Measurements from ENCODE around the gene VWA5B1.
"Not testable (repeated sequence)": the region's sequence is repeated elsewhere in the genome, so short reads cannot be mapped to it uniquely, and the experiment has no call there.

VWA5B1 gene

GRCh38 chr1:20290624-20291597 lies at the start of gene VWA5B1:
TSS of gene VWA5B1 (plus strand) at chr1:20290875. CDS start at chr1:20310602, 19,727 bp downstream.
- DNase-seq (ENCODE audit: low spot score): no peak

DNA sequence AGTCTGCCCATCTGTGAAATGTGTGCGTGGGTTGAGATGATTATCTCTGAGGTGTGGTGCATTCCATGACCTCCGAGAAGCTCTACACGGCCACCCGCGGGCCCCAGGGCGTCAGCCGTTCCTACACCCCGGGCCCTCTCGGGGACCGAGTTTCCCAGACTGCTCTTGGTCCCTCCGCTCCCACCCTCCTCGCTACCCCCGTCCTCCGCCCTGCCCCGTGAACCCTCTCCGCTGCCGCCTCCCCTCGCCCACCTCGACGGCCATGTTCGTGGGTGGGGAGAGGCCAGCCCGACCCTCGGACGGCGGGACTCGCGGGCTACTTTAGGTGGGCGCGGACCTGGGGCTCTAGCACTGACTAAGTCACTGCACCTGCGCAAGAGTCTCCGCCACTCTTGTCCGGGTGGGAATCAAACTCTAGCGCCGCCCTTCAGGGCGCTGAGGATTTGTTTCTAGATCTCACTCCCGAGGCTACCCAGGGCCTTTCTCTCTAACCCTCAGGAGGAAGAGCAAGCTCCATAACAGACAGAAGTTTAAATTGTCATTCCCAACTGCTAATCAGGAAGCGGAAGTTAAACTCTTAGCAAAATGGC lies 47.7 kb upstream of the VWA5B1 start:
- no peak for DNase-seq (ENCODE audit: low spot score)

DNA sequence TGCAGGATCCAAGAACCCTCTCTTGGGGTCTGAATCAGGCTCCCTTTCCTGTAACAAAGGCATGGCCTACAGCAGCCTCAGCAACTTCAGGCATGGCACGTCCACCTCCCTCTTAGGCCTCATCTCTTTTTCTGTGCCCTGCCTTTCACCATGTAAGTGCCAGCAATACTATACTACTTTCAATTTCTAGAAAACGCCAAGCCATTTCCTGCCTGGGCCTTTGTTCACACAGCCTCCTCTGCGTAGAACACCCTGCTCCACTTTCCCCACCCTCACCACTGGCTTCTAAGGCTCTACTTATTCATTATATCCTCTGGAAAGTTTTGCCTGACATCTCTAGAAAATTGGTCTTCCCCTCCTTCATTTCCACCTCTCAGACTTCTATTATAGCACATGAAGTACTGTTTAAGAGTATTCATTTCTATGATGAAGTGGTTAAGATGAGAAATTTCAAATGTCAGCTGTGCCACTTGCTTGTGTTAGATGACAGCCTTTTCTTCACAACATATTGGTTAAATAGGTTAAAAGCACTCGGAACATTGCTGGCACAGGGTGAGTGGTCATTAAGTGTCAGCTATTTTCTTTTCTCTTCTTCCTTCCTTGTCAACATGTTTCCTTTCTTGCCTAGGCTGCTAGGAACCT lies 41.6 kb upstream of the VWA5B1 start:
- DNase-seq (ENCODE audit: low spot score): no peak

GRCh38 chr1:20250340-20250989 lies 40.2 kb upstream of the VWA5B1 start:
- DNase-seq (ENCODE audit: low spot score): no peak

- no peak for DNase-seq (ENCODE audit: low spot score)
Observed at GRCh38 chr1:20252587-20252986, 38.1 kb upstream of the VWA5B1 start.

GRCh38 chr1:20255666-20256065 lies 35.0 kb upstream of the VWA5B1 start:
- no peak for DNase-seq (ENCODE audit: low spot score)

DNA sequence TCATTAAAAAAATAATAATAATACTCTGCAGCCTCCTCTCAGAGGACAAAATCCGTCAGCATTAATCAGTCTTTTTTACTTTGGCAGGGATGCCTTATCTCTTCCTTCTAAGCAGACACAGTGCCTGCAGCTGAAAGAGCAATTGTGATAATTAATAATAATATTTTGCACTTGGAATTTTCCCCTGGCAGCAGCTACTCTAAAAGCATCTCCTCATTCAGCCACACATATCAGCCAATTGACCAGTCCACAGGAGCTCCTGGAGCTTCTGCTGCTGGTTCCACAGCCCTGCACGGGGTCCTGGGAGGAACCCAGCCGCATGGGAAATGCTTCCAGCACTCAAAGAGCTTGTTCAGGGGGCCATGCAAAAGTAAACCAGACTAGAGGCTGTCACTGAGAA lies 31.0 kb upstream of the VWA5B1 start:
- DNase-seq (ENCODE audit: low spot score): no peak

DNA sequence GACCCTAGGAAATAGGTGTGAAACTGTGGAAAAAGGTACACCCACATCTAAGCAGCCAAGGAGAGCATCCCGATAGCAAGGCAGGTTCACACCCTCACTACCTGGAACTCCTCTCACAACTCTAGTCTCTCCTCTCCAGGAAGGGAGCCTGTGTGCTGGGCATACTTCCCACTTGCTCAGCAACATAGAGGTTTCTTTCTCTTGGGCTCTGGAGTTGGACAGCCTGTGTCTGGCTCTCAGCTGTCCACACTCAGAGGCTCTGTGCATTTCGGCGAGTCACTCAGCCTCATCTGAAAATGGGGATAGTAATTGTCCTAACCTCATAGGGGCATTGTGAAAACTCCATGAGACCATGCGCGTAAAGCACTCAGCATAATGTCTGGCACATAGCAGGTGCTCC lies 29.6 kb upstream of the VWA5B1 start:
- no peak for DNase-seq (ENCODE audit: low spot score)

DNA sequence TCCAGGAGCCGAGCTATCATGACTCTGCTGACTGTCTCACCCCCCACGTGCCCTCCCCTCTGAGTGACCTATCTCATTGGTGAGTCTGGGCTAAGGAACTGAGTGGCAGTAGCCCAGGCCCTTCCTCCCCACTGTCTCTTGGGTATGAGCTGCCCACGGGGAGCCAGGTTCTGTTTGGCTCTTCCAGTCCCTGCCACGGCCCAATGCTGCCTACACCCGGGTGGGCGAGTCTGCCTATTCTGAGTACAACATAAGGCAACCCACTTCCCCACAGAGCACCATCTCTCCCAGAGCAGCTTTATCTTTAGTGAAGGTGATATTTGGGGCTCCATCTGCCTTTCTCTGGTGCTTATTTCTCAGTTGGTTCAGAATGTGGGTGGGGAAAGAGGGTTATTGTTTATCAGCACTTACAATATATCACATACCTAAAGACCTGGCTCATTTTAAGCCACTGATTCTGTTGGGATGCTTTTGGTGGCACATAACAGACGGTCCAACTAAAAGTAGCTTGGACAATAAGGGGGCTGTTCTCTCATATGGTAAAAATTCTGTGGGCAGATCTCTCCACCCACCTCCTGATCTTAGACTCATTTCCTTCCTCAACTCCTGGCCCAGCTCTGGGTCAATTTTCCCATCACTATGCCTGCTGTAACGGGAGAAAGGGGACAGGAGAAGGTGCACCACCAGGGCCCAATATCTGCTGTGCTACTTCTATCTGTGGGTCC lies 27.7 kb upstream of the VWA5B1 start:
- no peak for DNase-seq (ENCODE audit: low spot score)

GRCh38 chr1:20265250-20265649 lies 25.4 kb upstream of the VWA5B1 start:
- DNase-seq (ENCODE audit: low spot score): no peak

DNA sequence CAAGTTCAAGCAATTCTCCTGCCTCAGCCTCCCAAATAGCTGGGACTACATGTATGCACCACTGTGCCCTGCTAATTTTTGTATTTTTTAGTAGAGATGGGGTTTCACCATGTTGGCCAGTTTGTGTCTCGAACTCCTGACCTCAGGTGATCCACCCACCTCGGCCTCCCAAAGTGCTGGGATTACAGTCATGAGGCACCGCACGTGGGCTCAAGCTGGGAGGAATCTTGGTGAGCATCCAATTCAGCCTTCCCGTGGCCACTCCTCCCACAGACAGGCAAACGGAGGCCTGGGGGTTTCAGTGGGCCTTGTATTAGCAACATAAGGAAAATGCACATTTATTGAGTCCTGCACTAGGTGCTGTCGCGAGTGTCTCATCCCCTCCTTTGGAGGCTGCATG lies 24.5 kb upstream of the VWA5B1 start:
- DNase-seq (ENCODE audit: low spot score): no peak

DNA sequence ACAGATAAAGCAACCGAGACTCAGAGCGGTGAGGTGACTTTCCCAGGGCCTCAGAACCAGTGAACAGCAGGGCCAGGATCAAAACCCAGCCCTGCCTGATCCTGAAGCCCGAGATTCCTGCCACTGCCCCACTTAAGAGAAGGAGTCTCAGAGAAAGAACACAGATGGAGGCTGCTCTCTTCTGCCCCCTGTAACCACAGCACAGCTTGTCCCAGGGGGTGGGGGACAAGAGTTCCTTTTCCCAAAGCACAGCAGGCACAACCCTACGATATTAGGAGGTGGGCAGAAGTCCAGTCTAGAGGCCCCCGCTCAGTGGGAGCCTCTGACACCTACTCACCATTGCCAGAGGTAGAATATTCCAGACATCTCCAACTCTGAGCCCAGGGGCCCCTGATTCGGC lies 24.0 kb upstream of the VWA5B1 start:
- DNase-seq (ENCODE audit: low spot score): no peak

- DNase-seq (ENCODE audit: low spot score): no peak
Observed at GRCh38 chr1:20271498-20272400, 18.9 kb upstream of the VWA5B1 start.

DNA sequence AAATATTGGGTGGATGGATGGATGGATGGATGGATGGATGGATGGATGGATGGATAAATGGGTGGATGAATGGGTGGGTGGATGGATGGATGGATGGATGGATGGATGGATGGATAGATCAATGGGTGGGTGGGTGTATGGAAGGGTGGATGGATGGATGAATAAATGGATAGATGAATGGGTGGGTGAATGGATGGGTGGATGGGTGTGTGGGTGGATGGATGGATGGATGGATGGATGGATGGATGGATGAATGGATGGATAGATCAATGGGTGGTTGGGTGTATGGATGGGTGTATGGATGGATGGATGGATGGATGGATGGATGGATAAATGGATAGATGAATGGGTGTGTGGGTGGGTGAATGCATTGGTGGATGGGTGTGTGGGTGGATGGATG lies 17.0 kb upstream of the VWA5B1 start:
- not testable (repeated sequence) for DNase-seq (ENCODE audit: low spot score)

DNA sequence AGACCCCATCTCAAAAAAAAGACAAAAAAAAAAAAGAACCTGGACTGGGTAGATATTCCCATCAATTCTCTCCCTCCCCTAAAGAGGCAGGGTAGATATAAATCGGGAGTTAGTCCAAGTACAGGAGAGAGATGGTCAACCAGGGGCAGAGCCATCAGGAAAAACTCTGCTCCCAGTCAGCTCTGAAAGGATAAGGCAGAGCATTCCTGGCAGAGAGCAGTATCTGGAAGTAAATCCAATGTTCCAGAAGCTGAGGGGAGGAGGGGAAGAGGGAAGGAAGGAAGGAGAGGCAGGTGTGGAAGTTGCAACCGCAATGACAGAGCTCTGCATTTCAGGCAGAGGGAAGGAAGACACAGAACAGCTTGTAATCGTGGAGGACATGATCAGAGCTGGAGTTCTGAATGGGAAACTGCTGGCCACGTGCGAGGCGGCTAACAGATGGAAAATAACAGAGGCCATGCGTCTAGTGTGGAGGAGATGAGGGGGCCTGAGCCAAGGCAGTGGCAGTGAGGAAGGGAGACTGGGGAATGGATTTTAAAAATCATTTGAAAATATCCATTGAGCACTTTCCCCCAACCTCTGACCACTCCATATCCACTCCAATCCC lies 15.3 kb upstream of the VWA5B1 start:
- no peak for DNase-seq (ENCODE audit: low spot score)

GRCh38 chr1:20276485-20277159 lies 14.1 kb upstream of the VWA5B1 start:
- DNase-seq (ENCODE audit: low spot score): no peak

DNA sequence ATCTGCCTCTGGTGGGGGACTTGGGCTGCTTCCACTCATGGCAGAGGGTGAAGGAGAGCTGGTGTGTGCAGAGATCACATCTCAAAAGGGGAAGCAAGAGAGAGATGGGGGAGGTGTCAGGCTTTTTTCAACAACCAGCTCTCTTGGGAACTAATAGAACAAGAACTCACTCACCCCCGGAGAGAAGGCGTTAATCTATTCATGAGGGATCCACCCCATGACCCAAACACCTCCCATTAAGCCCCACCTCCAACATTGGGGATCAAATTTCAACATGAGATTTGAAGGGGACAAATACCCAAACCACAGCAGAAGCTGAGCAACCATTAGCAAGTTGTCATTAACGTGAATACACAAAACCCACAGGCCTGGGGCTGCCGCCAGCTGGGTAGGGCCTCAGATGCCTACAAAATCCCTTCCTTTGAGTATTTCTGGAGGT lies 12.0 kb upstream of the VWA5B1 start:
- DNase-seq (ENCODE audit: low spot score): no peak

GRCh38 chr1:20279509-20279908 lies 11.2 kb upstream of the VWA5B1 start:
- DNase-seq (ENCODE audit: low spot score): no peak

DNA sequence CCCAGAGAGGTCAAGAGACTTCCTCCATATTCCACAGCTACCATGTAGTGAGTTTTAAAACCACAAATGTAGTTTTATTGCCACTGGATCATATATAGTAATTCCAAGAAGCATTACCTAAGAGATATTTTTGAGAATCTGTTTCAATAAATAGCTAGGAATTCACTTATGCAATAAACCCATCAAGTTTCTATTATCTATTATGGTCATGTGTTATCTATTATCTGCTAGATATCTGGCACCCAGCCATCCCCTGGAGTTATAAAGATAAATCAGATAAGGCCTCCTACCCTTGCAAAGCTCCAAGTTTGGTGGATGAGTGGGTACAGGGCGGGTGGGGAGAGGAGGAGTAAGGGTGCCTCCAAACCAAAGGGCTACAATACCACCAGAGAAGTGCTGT lies 10.3 kb upstream of the VWA5B1 start:
- no peak for DNase-seq (ENCODE audit: low spot score)

DNA sequence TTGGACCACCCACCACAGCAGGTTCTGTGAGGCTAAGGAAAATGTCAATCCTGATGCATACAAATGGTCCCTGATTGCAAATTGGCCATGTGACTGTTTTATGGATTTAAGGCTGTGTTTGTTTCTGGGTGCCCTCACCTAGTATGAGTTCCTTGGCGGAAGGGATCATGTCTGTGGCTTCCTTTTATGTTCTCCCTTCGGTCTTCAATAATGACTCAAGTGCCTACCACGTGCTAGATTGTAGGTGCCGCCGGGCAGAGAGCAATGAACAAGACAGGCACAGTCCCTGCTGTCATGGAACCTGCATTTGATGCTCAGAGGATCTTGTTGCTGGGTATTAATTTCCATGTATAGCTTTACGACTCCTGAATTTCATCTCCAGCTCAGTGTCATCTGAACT lies 9.8 kb upstream of the VWA5B1 start:
- DNase-seq (ENCODE audit: low spot score): no peak
